ENCODE measurements around the gene HORMAD1.
"Not testable (repeated sequence)": the region's sequence is repeated elsewhere in the genome, so short reads cannot be mapped to it uniquely, and the experiment has no call there.

HORMAD1 gene

GRCh38 chr1:150720703-150721102 is at the start of gene HORMAD1:
HORMAD1 (minus strand) TSS chr1:150720895; CDS start chr1:150719505, 1,390 bp downstream.
- Histone ChIP-seq H3K27ac (ENCODE audit: low read depth, low read length) (no peak within 1 kb of the TSS), H3K36me3 (ENCODE audit: control insufficient read depth, insufficient read depth, low read length) (no peaks in the 10 kb centered on the region), H3K9ac (ENCODE audit: low read depth, low read length) (no peak within 1 kb of the TSS)

DNA sequence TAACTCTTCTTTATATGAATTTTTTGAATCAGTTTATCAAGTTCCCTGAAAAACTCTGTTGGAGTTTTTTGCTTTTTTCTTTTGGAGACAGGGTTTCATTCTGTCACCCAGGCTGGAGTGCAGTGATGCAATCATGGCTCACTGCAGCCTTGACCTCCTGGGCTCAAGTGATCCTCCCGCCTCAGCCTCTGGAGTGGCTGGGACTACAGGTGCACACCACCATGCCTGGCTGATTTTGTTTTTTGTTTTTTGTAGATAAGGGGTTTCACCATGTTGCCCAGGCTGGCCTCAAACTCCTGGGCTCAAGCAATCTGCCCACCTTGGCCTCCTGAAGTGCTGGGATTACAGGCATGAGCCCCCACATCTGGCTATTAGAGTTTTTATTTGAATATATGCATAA is 47.0 kb upstream of the HORMAD1 start:
- H3K27me3 ChIP-seq (ENCODE audit: control insufficient read depth, insufficient read depth, low read length); H3K4me1 ChIP-seq (ENCODE audit: control insufficient read depth, insufficient read depth, low read length); H3K9me3 ChIP-seq (ENCODE audit: control insufficient read depth, insufficient read depth, low read length); H3K36me3 ChIP-seq (ENCODE audit: control insufficient read depth, insufficient read depth, low read length); H3K9ac ChIP-seq (ENCODE audit: low read depth, low read length); H3K4me3 ChIP-seq (ENCODE audit: low read depth, low read length); H3K27ac ChIP-seq (ENCODE audit: low read depth, low read length): not testable (repeated sequence)

More at GRCh38 chr1:150720703-150721102, at the start of gene HORMAD1:
- H3K4me1 ChIP-seq (ENCODE audit: control insufficient read depth, insufficient read depth, low read length): no peaks in the 10 kb centered on the region
- no peaks in the 10 kb centered on the region for H3K9me3 ChIP-seq (ENCODE audit: control insufficient read depth, insufficient read depth, low read length)
- H3K4me3 ChIP-seq (ENCODE audit: low read depth, low read length): no peak within 1 kb of the TSS
- H3K27me3 ChIP-seq (ENCODE audit: control insufficient read depth, insufficient read depth, low read length): no peaks in the 10 kb centered on the region

GRCh38 chr1:150765977-150766301 is 45.2 kb upstream of the HORMAD1 start:
- H3K9me3 ChIP-seq (ENCODE audit: control insufficient read depth, insufficient read depth, low read length); H3K4me1 ChIP-seq (ENCODE audit: control insufficient read depth, insufficient read depth, low read length); H3K27me3 ChIP-seq (ENCODE audit: control insufficient read depth, insufficient read depth, low read length); H3K27ac ChIP-seq (ENCODE audit: low read depth, low read length); H3K4me3 ChIP-seq (ENCODE audit: low read depth, low read length); H3K36me3 ChIP-seq (ENCODE audit: control insufficient read depth, insufficient read depth, low read length); H3K9ac ChIP-seq (ENCODE audit: low read depth, low read length): not testable (repeated sequence)

DNA sequence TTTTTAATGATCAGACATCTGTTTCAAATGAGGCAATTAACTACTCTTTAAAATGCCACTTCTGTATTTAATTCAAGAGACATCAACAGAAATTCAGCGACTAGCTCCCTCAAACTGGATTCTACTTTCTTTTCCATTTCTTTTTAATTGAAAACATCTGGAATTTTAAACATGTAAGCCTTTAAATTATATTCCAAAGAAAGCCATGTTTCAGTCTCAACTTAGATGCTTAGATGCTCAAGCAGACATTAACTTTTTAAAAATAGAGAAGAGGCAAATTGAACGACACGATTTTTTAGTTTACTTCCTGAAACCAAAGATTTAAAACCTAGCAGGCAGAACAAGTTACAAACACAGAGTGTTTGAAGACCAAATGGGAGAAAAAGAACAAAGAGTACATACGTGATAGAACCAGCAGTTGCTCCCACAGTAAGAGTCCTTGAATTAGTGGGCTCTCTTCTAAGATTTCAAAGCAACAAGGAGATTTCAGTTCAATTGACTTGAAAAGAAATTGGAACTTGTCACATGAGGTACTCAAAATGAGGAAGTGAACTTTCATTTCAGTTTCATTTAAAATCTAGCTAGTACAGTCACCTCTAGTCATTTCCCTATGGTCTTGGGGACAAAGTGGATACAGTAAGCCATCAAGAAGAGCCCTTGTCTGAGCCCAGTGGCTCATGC is 44.7 kb upstream of the HORMAD1 start, which contains the start of gene CTSS:
TSS of gene CTSS (minus strand) at position 483 of the 681 bp plus-strand sequence. CDS start 1,015 bp downstream, outside the sequence.
- Histone ChIP-seq H3K4me3 (ENCODE audit: low read depth, low read length) (no peak within 1 kb of the TSS), H3K9me3 (ENCODE audit: control insufficient read depth, insufficient read depth, low read length) (0 out of 2 replicates have a peak, but pooled peaks cover 3% of the 10 kb centered on the region), H3K4me1 (ENCODE audit: control insufficient read depth, insufficient read depth, low read length) (no peaks in the 10 kb centered on the region), H3K27me3 (ENCODE audit: control insufficient read depth, insufficient read depth, low read length) (no peaks in the 10 kb centered on the region), H3K36me3 (ENCODE audit: control insufficient read depth, insufficient read depth, low read length) (no peaks in the 10 kb centered on the region), H3K9ac (ENCODE audit: low read depth, low read length) (no peak within 1 kb of the TSS), H3K27ac (ENCODE audit: low read depth, low read length) (no peak within 1 kb of the TSS)

DNA sequence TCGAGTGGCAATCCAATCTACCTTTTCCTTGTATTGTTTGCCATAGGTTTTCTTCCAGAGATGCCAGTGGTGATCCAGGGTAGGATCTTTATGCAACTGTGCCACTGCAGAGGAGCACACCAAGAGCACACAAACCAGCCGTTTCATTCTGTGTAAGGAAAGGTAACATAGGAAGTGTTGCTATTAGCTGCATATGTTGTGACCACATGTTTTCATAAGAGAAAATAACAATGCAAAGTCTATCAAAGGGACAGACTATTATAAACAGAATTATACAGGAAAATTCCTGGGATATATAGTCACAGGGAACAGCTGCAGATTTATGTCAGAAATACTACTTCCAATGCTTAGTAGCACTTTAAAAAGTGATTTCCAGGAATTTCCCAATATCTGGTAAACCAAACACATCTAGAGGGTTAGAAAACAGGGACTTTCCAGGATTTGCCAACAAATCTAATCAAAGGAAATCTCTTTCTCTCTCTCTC is 44.0 kb upstream of the HORMAD1 start:
- no peak overlapping the region for H3K4me3 ChIP-seq (ENCODE audit: low read depth, low read length)

DNA sequence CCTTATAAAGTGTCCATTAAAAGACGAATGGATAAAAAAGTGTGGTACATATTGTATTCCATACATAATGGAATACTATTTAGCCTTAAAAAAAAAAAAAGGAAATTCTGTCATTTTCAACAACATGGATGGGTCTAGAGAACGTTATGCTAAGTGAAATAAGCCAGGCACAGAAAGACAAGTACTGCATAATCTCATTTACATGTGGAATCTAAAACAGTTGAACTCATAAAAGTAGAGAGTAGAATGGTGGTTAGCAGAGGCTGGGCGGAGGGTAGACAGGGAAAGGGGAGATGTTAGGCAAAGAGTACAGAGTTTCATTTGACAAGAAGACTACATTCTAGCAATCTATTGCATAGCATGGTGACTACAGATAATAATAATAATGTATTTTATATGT is 42.3 kb upstream of the HORMAD1 start:
- Histone ChIP-seq H3K9me3 (ENCODE audit: control insufficient read depth, insufficient read depth, low read length) (0 out of 2 replicates have a peak, but pooled peaks cover 6% of the 10 kb centered on the region), H3K4me3 (ENCODE audit: low read depth, low read length) (no peak overlapping the region), H3K36me3 (ENCODE audit: control insufficient read depth, insufficient read depth, low read length) (no peaks in the 10 kb centered on the region), H3K9ac (ENCODE audit: low read depth, low read length) (no peak overlapping the region), H3K4me1 (ENCODE audit: control insufficient read depth, insufficient read depth, low read length) (no peaks in the 10 kb centered on the region), H3K27ac (ENCODE audit: low read depth, low read length) (no peak overlapping the region), H3K27me3 (ENCODE audit: control insufficient read depth, insufficient read depth, low read length) (no peaks in the 10 kb centered on the region)

More for the DNA sequence above, 44.0 kb upstream of the HORMAD1 start:
- Histone ChIP-seq H3K27me3 (ENCODE audit: control insufficient read depth, insufficient read depth, low read length) (no peaks in the 10 kb centered on the region), H3K36me3 (ENCODE audit: control insufficient read depth, insufficient read depth, low read length) (no peaks in the 10 kb centered on the region), H3K9ac (ENCODE audit: low read depth, low read length) (no peak overlapping the region), H3K9me3 (ENCODE audit: control insufficient read depth, insufficient read depth, low read length) (0 out of 2 replicates have a peak, but pooled peaks cover 6% of the 10 kb centered on the region), H3K4me1 (ENCODE audit: control insufficient read depth, insufficient read depth, low read length) (no peaks in the 10 kb centered on the region), H3K27ac (ENCODE audit: low read depth, low read length) (no peak overlapping the region)

GRCh38 chr1:150762552-150762951 is 41.9 kb upstream of the HORMAD1 start:
- H3K4me1 ChIP-seq (ENCODE audit: control insufficient read depth, insufficient read depth, low read length): no peaks in the 10 kb centered on the region
- no peak overlapping the region for H3K4me3 ChIP-seq (ENCODE audit: low read depth, low read length)
- H3K27ac ChIP-seq (ENCODE audit: low read depth, low read length): no peak overlapping the region
- H3K9me3 ChIP-seq (ENCODE audit: control insufficient read depth, insufficient read depth, low read length): 0 out of 2 replicates have a peak, but pooled peaks cover 6% of the 10 kb centered on the region
- H3K36me3 ChIP-seq (ENCODE audit: control insufficient read depth, insufficient read depth, low read length): no peaks in the 10 kb centered on the region
- no peaks in the 10 kb centered on the region for H3K27me3 ChIP-seq (ENCODE audit: control insufficient read depth, insufficient read depth, low read length)
- no peak overlapping the region for H3K9ac ChIP-seq (ENCODE audit: low read depth, low read length)

DNA sequence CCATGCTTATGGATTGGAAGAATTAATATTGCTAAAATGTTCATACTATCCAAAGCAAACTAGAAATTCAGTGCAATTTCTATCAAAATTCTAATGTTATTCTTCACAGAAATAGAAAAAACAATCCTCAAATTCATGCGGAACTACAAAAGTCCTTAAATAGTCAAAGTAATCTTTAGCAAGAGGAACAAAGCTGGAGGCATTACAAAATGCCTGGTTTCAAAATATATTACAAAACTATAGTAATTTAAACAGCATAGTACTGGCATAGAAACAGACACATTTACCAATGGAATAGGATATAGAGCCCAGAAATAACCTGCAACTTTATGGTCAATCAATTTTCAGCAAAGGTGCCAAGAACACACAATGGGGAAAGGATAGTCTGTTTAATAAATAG is 41.1 kb upstream of the HORMAD1 start:
- Histone ChIP-seq H3K27ac (ENCODE audit: low read depth, low read length) (no peak overlapping the region), H3K27me3 (ENCODE audit: control insufficient read depth, insufficient read depth, low read length) (no peaks in the 10 kb centered on the region), H3K4me1 (ENCODE audit: control insufficient read depth, insufficient read depth, low read length) (no peaks in the 10 kb centered on the region), H3K36me3 (ENCODE audit: control insufficient read depth, insufficient read depth, low read length) (no peaks in the 10 kb centered on the region), H3K9ac (ENCODE audit: low read depth, low read length) (no peak overlapping the region), H3K4me3 (ENCODE audit: low read depth, low read length) (no peak overlapping the region), H3K9me3 (ENCODE audit: control insufficient read depth, insufficient read depth, low read length) (0 out of 2 replicates have a peak, but pooled peaks cover 6% of the 10 kb centered on the region)

DNA sequence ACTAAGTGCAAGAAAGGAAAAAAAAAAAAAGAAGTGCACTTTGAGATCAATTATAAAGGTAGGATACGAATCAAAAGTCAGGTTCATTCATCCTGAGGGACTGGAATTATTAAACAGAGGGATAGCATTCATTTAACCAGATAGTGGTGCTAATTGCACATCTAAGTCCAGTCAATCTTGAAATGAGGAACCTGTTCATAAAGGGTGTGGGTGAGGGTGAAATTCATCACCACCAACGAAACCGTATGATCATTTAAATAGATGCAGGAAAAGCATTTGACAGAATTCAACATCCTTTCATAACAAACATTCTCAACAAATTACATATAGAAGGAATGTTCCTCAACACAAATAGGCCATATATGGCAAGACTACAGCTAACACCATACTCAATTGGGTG is 39.3 kb upstream of the HORMAD1 start:
- H3K4me1 ChIP-seq (ENCODE audit: control insufficient read depth, insufficient read depth, low read length): no peaks in the 10 kb centered on the region
- H3K4me3 ChIP-seq (ENCODE audit: low read depth, low read length): no peak overlapping the region
- H3K27ac ChIP-seq (ENCODE audit: low read depth, low read length): no peak overlapping the region
- H3K9ac ChIP-seq (ENCODE audit: low read depth, low read length): no peak overlapping the region
- 0 out of 2 replicates have a peak, but pooled peaks cover 6% of the 10 kb centered on the region for H3K9me3 ChIP-seq (ENCODE audit: control insufficient read depth, insufficient read depth, low read length)
- no peaks in the 10 kb centered on the region for H3K27me3 ChIP-seq (ENCODE audit: control insufficient read depth, insufficient read depth, low read length)
- no peaks in the 10 kb centered on the region for H3K36me3 ChIP-seq (ENCODE audit: control insufficient read depth, insufficient read depth, low read length)

DNA sequence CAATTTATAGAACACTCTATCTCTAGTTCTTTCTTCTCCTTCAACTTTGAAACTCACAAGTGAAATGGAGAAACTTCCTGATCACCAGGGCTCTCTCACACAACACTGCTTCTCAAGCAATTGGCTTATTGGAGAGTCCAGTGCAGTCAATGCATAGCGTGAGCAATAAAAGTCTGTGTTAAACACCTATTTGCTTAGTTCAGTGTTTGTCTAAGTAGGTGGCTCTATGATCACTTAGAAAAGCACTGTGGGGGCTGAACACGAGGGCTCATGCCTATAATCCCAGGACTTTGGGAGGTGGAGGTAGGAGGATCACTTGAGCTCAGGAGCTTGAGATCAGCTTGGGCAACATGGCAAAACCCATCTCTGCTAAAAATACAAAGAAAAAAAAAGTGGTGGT is 32.7 kb upstream of the HORMAD1 start:
- no peaks in the 10 kb centered on the region for H3K4me1 ChIP-seq (ENCODE audit: control insufficient read depth, insufficient read depth, low read length)
- no peaks in the 10 kb centered on the region for H3K36me3 ChIP-seq (ENCODE audit: control insufficient read depth, insufficient read depth, low read length)
- H3K27me3 ChIP-seq (ENCODE audit: control insufficient read depth, insufficient read depth, low read length): no peaks in the 10 kb centered on the region
- no peaks in the 10 kb centered on the region for H3K9me3 ChIP-seq (ENCODE audit: control insufficient read depth, insufficient read depth, low read length)
- H3K27ac ChIP-seq (ENCODE audit: low read depth, low read length): no peak overlapping the region
- no peak overlapping the region for H3K4me3 ChIP-seq (ENCODE audit: low read depth, low read length)
- H3K9ac ChIP-seq (ENCODE audit: low read depth, low read length): no peak overlapping the region

- Histone ChIP-seq H3K36me3 (ENCODE audit: control insufficient read depth, insufficient read depth, low read length) (no peaks in the 10 kb centered on the region), H3K4me1 (ENCODE audit: control insufficient read depth, insufficient read depth, low read length) (no peaks in the 10 kb centered on the region), H3K4me3 (ENCODE audit: low read depth, low read length) (no peak overlapping the region)
These were observed 30.7 kb upstream of the HORMAD1 start for GRCh38 chr1:150751443-150751842.

More at GRCh38 chr1:150751443-150751842, 30.7 kb upstream of the HORMAD1 start:
- no peak overlapping the region for H3K27ac ChIP-seq (ENCODE audit: low read depth, low read length)
- H3K27me3 ChIP-seq (ENCODE audit: control insufficient read depth, insufficient read depth, low read length): no peaks in the 10 kb centered on the region
- H3K9ac ChIP-seq (ENCODE audit: low read depth, low read length): no peak overlapping the region
- H3K9me3 ChIP-seq (ENCODE audit: control insufficient read depth, insufficient read depth, low read length): no peaks in the 10 kb centered on the region

Data from HUES48 (cell line).